OCI-LY3 (cell line): Measurements from ENCODE around the gene ITIH5.

Experiments
- H2AFZ ChIP-seq: fragments of 200-600, 300-600 bp; shearing (Covaris generic); 2 replicates; pipeline ENCODE4 v1.6.0; 2014; ENCODE audit warnings: antibody characterized with exemption, low read depth, low read length
- H3K27ac ChIP-seq: fragments of 200-600, 300-600 bp; sonication (generic); 2 replicates; pipeline ENCODE4 v1.5.1; 2014; ENCODE audit warnings: mild to moderate bottlenecking, low read length, moderate library complexity, mixed read lengths
- H3K27me3 ChIP-seq: fragments of 200-600, 300-600 bp; sonication (generic); 2 replicates; pipeline ENCODE4 v1.6.1; 2014; ENCODE audit warnings: low read depth, low read length, mixed read lengths
- H3K36me3 ChIP-seq: fragments of 200-600, 300-600 bp; sonication (generic); replicated peaks from 2 replicates; pipeline ENCODE3; 2014; ENCODE audit warnings: low read depth, low read length, mixed read lengths
- H3K4me1 ChIP-seq: fragments of 300-600, 200-600 bp; sonication (generic); 2 replicates; pipeline ENCODE4 v1.6.1; 2014; ENCODE audit warnings: low read length, mixed read lengths
- H3K4me2 ChIP-seq: fragments of 200-600, 300-600 bp; sonication (generic); 2 replicates; pipeline ENCODE4 v1.6.1; 2014; ENCODE audit warnings: low read length, mixed read lengths
- H3K4me3 ChIP-seq: fragments of 300-600, 200-600 bp; sonication (generic); 2 replicates; pipeline ENCODE4 v1.5.1; 2014; ENCODE audit warnings: antibody characterized with exemption, mild to moderate bottlenecking, low read length, moderate library complexity
- H3K79me2 ChIP-seq: fragments of 300-600, 200-600 bp; shearing (Covaris generic); 2 replicates; pipeline ENCODE4 v1.6.1; 2014; ENCODE audit warnings: mild to moderate bottlenecking, low read length, mixed read lengths
- H3K9ac ChIP-seq: fragments of 300-600, 200-600 bp; shearing (Covaris generic); 2 replicates; pipeline ENCODE4 v1.6.0; 2014; ENCODE audit warnings: mild to moderate bottlenecking, low read length, moderate library complexity
- H3K9me3 ChIP-seq: fragments of 200-600, 300-600 bp; shearing (Covaris generic); 2 replicates; pipeline ENCODE4 v1.6.1; 2014; ENCODE audit warnings: low read length, mixed read lengths; ENCODE audit not compliant: insufficient read depth
- H4K20me1 ChIP-seq: fragments of 200-600, 300-600 bp; sonication (generic); 2 replicates; pipeline ENCODE4 v1.6.1; 2016; ENCODE audit warnings: low read length, mixed read lengths; ENCODE audit not compliant: insufficient read depth
- EZH2phosphoT487 ChIP-seq: fragments of 200-600 bp; shearing (Covaris generic); IDR thresholded peaks from 2 replicates; pipeline ENCODE4 v1.6.1; 2018; ENCODE audit warnings: antibody characterized with exemption, mixed run types, low read depth
- TF ChIP-seq, protein P1 (sequence below): fragments of 200-600, 300-600 bp; sonication (generic); IDR thresholded peaks from 2 replicates; pipeline ENCODE4 v1.5.1; 2014; ENCODE audit warnings: antibody characterized with exemption, low read length, low read depth

ITIH5 gene

DNA sequence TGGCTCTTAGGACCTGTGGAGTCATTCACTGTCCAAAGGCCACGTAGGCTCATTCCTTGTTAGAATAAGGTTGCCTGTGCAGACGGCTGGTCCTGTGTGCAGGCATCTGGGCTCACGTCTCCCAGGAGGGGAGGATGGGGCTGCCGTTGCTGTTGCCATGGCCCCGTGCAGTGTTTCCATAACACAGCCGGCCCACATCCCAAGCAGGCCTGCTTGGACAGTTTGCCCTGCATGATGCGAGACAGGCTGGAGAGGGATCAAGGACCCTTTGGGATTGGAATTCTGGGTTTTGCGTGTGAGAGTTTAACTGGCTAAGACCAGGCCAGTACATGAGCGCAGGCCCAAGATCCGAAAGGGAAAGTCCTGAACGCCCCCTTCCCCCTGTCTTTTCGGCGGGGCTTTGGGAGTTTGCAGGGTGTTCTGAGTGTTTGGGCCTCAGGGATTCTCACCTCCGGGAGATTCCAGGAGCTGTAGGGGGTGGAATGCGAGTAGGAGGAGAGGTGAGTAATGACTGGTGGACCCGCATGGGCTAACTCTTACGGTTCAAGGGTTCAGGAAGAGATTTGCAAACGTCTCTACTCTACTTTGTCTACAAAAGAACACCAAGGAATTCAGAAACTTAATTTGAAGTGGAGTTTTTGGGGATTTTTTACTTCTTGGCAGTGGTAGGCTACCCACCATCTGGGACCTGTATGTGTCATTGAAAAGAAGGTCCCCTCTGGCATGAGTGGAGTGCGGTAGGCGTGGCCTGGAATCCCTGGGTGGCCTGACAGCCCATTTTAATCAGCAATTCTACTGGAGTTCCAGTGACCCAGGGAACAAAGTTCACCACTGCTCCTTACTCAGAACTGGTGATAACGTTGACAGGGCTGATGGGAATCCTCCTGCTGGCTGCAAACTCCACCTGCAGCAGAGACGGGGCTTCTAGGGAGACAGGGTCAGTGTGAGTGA, 125.4 kb downstream of the ITIH5 start:
- Histone ChIP-seq H3K27me3 (no peaks in the 10 kb centered on the region), H3K27ac (no peak overlapping the region), H3K9ac (no peak overlapping the region), H3K4me1 (peaks cover 6% of the 10 kb centered on the region; the same call in 1 of the 2 replicates), H3K79me2 (no peaks in the 10 kb centered on the region), H3K4me3 (no peak overlapping the region), H2AFZ (no peak overlapping the region), H3K36me3 (no peaks in the 10 kb centered on the region), H4K20me1 (no peaks in the 10 kb centered on the region), H3K4me2 (no peak overlapping the region), H3K9me3 (no peaks in the 10 kb centered on the region)
- TF ChIP-seq EZH2phosphoT487: no peak
- TF ChIP-seq, protein P1, sequence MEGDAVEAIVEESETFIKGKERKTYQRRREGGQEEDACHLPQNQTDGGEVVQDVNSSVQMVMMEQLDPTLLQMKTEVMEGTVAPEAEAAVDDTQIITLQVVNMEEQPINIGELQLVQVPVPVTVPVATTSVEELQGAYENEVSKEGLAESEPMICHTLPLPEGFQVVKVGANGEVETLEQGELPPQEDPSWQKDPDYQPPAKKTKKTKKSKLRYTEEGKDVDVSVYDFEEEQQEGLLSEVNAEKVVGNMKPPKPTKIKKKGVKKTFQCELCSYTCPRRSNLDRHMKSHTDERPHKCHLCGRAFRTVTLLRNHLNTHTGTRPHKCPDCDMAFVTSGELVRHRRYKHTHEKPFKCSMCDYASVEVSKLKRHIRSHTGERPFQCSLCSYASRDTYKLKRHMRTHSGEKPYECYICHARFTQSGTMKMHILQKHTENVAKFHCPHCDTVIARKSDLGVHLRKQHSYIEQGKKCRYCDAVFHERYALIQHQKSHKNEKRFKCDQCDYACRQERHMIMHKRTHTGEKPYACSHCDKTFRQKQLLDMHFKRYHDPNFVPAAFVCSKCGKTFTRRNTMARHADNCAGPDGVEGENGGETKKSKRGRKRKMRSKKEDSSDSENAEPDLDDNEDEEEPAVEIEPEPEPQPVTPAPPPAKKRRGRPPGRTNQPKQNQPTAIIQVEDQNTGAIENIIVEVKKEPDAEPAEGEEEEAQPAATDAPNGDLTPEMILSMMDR: no peak

DNA sequence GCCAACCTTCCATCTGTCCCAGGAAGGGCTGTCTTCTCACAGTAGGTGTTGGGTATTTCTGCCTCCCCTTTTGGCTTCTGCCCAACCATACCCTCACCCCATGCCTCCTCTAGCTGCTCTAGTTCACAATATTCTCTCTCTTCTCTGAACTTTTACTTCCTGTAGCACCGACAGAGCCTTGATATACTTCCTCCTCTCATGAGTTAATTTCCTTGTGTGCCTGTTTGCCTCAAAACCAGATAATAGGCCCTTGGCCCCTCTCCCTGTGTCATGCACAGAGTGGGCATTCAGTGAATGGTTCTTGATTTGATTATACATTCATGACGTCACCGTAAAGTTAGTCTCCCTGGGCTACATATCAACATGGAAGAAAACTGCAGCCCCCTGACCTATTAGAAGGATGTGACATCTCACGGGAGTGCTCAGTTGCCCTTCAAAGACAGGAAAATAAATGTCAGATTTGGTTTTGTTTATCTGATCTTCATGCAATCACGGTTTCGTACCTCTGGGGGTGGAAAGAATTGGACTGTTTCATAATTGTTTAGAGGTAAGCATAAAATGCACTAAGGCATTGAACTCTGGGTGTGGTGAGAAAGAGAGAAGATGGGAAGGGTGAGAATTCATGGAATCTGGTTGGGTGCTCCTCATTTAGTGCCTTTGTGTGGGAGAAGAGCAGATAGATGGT, 127.7 kb downstream of the ITIH5 start:
- Histone ChIP-seq H4K20me1 (no peaks in the 10 kb centered on the region), H3K9ac (no peak overlapping the region), H3K4me2 (no peak overlapping the region), H3K27ac (no peak overlapping the region), H3K36me3 (no peaks in the 10 kb centered on the region), H3K4me3 (no peak overlapping the region), H2AFZ (no peak overlapping the region), H3K27me3 (no peaks in the 10 kb centered on the region), H3K9me3 (no peaks in the 10 kb centered on the region), H3K4me1 (peaks cover 6% of the 10 kb centered on the region; the same call in 1 of the 2 replicates), H3K79me2 (no peaks in the 10 kb centered on the region)
- no peak for TF ChIP-seq EZH2phosphoT487
- TF ChIP-seq, protein P1: no peak

GRCh38 chr10:7537126-7537525, 129.6 kb downstream of the ITIH5 start:
- H3K9ac ChIP-seq: no peak overlapping the region
- H2AFZ ChIP-seq: no peak overlapping the region
- H3K27ac ChIP-seq: no peak overlapping the region
- no peaks in the 10 kb centered on the region for H3K9me3 ChIP-seq
- H3K4me3 ChIP-seq: no peak overlapping the region
- no peaks in the 10 kb centered on the region for H3K79me2 ChIP-seq
- no peaks in the 10 kb centered on the region for H3K27me3 ChIP-seq
- TF ChIP-seq EZH2phosphoT487: no peak
- TF ChIP-seq, protein P1: no peak
- H3K36me3 ChIP-seq: no peaks in the 10 kb centered on the region
- H3K4me2 ChIP-seq: no peak overlapping the region
- H3K4me1 ChIP-seq: no peaks in the 10 kb centered on the region
- H4K20me1 ChIP-seq: no peaks in the 10 kb centered on the region

- H3K9me3 ChIP-seq: no peaks in the 10 kb centered on the region
- H3K4me3 ChIP-seq: no peak overlapping the region
- no peaks in the 10 kb centered on the region for H3K79me2 ChIP-seq
- no peak overlapping the region for H3K27ac ChIP-seq
- no peak overlapping the region for H3K4me2 ChIP-seq
- H3K4me1 ChIP-seq: no peaks in the 10 kb centered on the region
- TF ChIP-seq EZH2phosphoT487: no peak
- TF ChIP-seq, protein P1: no peak
- H3K36me3 ChIP-seq: no peaks in the 10 kb centered on the region
- no peak overlapping the region for H2AFZ ChIP-seq
- peaks cover 7% of the 10 kb centered on the region; the same call in 1 of the 2 replicates for H3K27me3 ChIP-seq
- no peaks in the 10 kb centered on the region for H4K20me1 ChIP-seq
- H3K9ac ChIP-seq: no peak overlapping the region
Observed at GRCh38 chr10:7534480-7534852, 132.3 kb downstream of the ITIH5 start.
